ACHN (cell line): ENCODE measurements around the gene PIEZO2.
"Not testable (repeated sequence)": the region's sequence is repeated elsewhere in the genome, so short reads cannot be mapped to it uniquely, and the experiment has no call there.

Experiments
- DNase-seq: peaks from one replicate; pipeline ENCODE4 v3.0.0-alpha.2; 2015
- in situ Hi-C: cut with HindIII; loops from 2 replicates; pipeline ENCODE4 v1.10.0; 2017; ENCODE audit warnings: low sequenced_read_pairs, low pct_ligation_motif_present, low pct_unique_long_range_greater_than_20kb

The PIEZO2 gene

GRCh38 chr18:10927286-10927992, 221.9 kb downstream of the PIEZO2 start:
- no peak for DNase-seq
- in situ Hi-C loops = no loop called here

GRCh38 chr18:10926621-10927161, 222.7 kb downstream of the PIEZO2 start:
- DNase-seq = no peak
- in situ Hi-C loops = no loop called here

GRCh38 chr18:10924290-10924689, 225.1 kb downstream of the PIEZO2 start:
- no peak for DNase-seq
- in situ Hi-C loops = no loop called here

GRCh38 chr18:10923551-10924070, 225.8 kb downstream of the PIEZO2 start:
- in situ Hi-C loops = no loop called here

GRCh38 chr18:10923141-10923540, 226.2 kb downstream of the PIEZO2 start:
- in situ Hi-C loops = no loop called here
- DNase-seq = no peak

More at GRCh38 chr18:10923551-10924070, 225.8 kb downstream of the PIEZO2 start:
- DNase-seq = no peak

- in situ Hi-C loops = not testable (repeated sequence)
Observed at GRCh38 chr18:10922712-10923111, 226.7 kb downstream of the PIEZO2 start.

GRCh38 chr18:10920309-10920708, 229.1 kb downstream of the PIEZO2 start:
- DNase-seq, in situ Hi-C loops: not testable (repeated sequence)

More at GRCh38 chr18:10922712-10923111, 226.7 kb downstream of the PIEZO2 start:
- not testable (repeated sequence) for DNase-seq

GRCh38 chr18:10919851-10920250, 229.5 kb downstream of the PIEZO2 start:
- DNase-seq = no peak
- in situ Hi-C loops = no loop called here

GRCh38 chr18:10916865-10917264, 232.5 kb downstream of the PIEZO2 start:
- in situ Hi-C loops = no loop called here
- no peak for DNase-seq

- in situ Hi-C loops = no loop called here
- no peak for DNase-seq
Observed at GRCh38 chr18:10916387-10916786, 233.0 kb downstream of the PIEZO2 start.

- in situ Hi-C loops, DNase-seq: not testable (repeated sequence)
Observed at GRCh38 chr18:10915748-10916147, 233.6 kb downstream of the PIEZO2 start.

- DNase-seq, in situ Hi-C loops: not testable (repeated sequence)
Observed at GRCh38 chr18:10914610-10915009, 234.8 kb downstream of the PIEZO2 start.

- DNase-seq = no peak
- in situ Hi-C loops = no loop called here
Observed at GRCh38 chr18:10913919-10914318, 235.4 kb downstream of the PIEZO2 start.

- no peak for DNase-seq
- in situ Hi-C loops = no loop called here
Observed at GRCh38 chr18:10912790-10913545, 236.4 kb downstream of the PIEZO2 start.

- DNase-seq = no peak
- in situ Hi-C loops = no loop called here
Observed at GRCh38 chr18:10909724-10910123, 239.6 kb downstream of the PIEZO2 start.

- in situ Hi-C loops = no loop called here
- no peak for DNase-seq
Observed at GRCh38 chr18:10908760-10909159, 240.6 kb downstream of the PIEZO2 start.

GRCh38 chr18:10907749-10908148, 241.6 kb downstream of the PIEZO2 start:
- in situ Hi-C loops = no loop called here

GRCh38 chr18:10901329-10901728, 248.0 kb downstream of the PIEZO2 start:
- in situ Hi-C loops = no loop called here
- no peak for DNase-seq

More at GRCh38 chr18:10907749-10908148, 241.6 kb downstream of the PIEZO2 start:
- DNase-seq = no peak

- in situ Hi-C loops = no loop called here
- no peak for DNase-seq
Observed at GRCh38 chr18:10900435-10900834, 248.9 kb downstream of the PIEZO2 start.
